Ishikawa (cell line): ENCODE data around the gene PLXDC2.

Source experiments
- CEBPB ChIP-seq: IDR thresholded peaks from 2 replicates; pipeline ENCODE4 v1.6.1; 2012
- CREB1 ChIP-seq: IDR thresholded peaks from 2 replicates; pipeline ENCODE4 v1.6.1; 2012; ENCODE audit warnings: low read depth
- EGR1 ChIP-seq: IDR thresholded peaks from 2 replicates; pipeline ENCODE4 v1.6.1; 2012
- EP300 ChIP-seq: IDR thresholded peaks from 2 replicates; pipeline ENCODE4 v1.6.1; 2012; ENCODE audit warnings: borderline replicate concordance
- FOXM1 ChIP-seq: IDR thresholded peaks from 2 replicates; pipeline ENCODE4 v1.6.1; 2012; ENCODE audit warnings: low read depth, borderline replicate concordance
- NFIC ChIP-seq: IDR thresholded peaks from 2 replicates; pipeline ENCODE4 v1.6.1; 2012
- RAD21 ChIP-seq: IDR thresholded peaks from 2 replicates; pipeline ENCODE4 v1.6.1; 2012; ENCODE audit warnings: low read depth
- TAF1 ChIP-seq: IDR thresholded peaks from 2 replicates; pipeline ENCODE4 v1.6.1; 2012; ENCODE audit warnings: low read depth, mild to moderate bottlenecking
- TCF12 ChIP-seq: IDR thresholded peaks from 2 replicates; pipeline ENCODE4 v1.6.1; 2012; ENCODE audit warnings: low read depth
- TEAD4 ChIP-seq: IDR thresholded peaks from 2 replicates; pipeline ENCODE4 v1.6.1; 2012
- USF1 ChIP-seq: IDR thresholded peaks from 2 replicates; pipeline ENCODE4 v1.6.1; 2012
- YY1 ChIP-seq: IDR thresholded peaks from 2 replicates; pipeline ENCODE4 v1.6.1; 2012; ENCODE audit warnings: low read depth
- ZBTB7A ChIP-seq: IDR thresholded peaks from 2 replicates; pipeline ENCODE4 v1.6.1; 2012; ENCODE audit warnings: low read depth
- TF ChIP-seq, protein P1 (sequence below): IDR thresholded peaks from 2 replicates; pipeline ENCODE4 v1.6.1; 2012; ENCODE audit warnings: low read depth, mild to moderate bottlenecking
- TF ChIP-seq, protein P2 (sequence below): IDR thresholded peaks from 2 replicates; pipeline ENCODE4 v1.6.1; 2012

PLXDC2 gene

DNA sequence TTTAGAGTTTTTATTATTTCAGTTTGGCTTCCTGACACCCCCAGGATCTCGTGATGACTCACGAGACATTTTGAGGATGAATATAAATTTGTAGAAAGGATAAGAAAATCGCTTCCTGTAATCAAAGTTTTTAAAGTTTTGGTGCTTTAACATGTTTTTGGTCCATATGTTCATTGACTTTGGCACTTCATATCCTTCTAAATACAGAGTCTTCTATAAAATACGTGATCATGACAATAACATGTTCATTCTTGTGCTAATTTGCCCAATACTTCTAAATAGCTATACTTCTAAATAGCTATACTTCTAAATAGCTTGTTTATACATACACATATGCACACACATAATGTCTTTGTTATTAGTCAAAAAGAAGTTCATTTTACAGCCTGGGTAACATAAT is 341.9 kb downstream of the PLXDC2 start:
- TF ChIP-seq EP300 (no peak), FOXM1 (no peak), ZBTB7A (no peak), USF1 (no peak), RAD21 (no peak), TCF12 (no peak)
- TF ChIP-seq, protein P1, sequence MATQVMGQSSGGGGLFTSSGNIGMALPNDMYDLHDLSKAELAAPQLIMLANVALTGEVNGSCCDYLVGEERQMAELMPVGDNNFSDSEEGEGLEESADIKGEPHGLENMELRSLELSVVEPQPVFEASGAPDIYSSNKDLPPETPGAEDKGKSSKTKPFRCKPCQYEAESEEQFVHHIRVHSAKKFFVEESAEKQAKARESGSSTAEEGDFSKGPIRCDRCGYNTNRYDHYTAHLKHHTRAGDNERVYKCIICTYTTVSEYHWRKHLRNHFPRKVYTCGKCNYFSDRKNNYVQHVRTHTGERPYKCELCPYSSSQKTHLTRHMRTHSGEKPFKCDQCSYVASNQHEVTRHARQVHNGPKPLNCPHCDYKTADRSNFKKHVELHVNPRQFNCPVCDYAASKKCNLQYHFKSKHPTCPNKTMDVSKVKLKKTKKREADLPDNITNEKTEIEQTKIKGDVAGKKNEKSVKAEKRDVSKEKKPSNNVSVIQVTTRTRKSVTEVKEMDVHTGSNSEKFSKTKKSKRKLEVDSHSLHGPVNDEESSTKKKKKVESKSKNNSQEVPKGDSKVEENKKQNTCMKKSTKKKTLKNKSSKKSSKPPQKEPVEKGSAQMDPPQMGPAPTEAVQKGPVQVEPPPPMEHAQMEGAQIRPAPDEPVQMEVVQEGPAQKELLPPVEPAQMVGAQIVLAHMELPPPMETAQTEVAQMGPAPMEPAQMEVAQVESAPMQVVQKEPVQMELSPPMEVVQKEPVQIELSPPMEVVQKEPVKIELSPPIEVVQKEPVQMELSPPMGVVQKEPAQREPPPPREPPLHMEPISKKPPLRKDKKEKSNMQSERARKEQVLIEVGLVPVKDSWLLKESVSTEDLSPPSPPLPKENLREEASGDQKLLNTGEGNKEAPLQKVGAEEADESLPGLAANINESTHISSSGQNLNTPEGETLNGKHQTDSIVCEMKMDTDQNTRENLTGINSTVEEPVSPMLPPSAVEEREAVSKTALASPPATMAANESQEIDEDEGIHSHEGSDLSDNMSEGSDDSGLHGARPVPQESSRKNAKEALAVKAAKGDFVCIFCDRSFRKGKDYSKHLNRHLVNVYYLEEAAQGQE: no peak

GRCh38 chr10:20162123-20162522 is 345.9 kb downstream of the PLXDC2 start:
- TF ChIP-seq, protein P1: no peak
- TF ChIP-seq TEAD4: no peak
- no peak for TF ChIP-seq CREB1
- no peak for TF ChIP-seq RAD21
- TF ChIP-seq FOXM1: no peak
- TF ChIP-seq USF1: no peak
- no peak for TF ChIP-seq EGR1
- TF ChIP-seq EP300: no peak
- TF ChIP-seq TCF12: no peak
- TF ChIP-seq ZBTB7A: no peak
- no peak for TF ChIP-seq YY1

DNA sequence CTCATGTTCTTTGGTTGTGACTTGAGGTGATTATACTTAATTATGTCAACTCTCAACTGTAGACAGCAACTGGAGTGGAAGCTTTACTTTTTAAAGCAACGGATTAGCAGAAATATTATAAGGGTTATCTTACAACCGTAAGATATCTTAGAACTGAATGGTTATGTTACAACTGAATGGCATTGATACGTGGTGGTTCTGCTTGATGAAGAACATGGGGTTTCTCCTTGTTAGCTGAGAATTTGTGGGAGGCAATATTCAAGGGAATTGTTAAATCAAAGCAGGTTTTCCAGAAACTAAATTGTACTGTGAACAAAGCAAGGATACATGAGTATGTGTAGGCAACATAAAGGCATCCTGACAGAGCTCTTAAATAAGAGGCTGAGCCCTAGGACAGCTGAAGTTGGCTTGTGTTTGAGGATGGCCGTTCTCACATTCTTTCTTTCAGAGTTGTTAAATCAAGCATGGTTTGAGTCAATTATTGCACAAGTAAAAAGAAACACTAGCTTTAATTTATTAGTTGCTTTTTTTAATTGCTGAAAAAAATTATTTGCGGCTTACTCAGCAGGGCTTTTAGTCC is 350.0 kb downstream of the PLXDC2 start:
- no peak for TF ChIP-seq RAD21
- no peak for TF ChIP-seq NFIC
- TF ChIP-seq EGR1: no peak
- TF ChIP-seq TAF1: no peak
- TF ChIP-seq EP300: no peak
- TF ChIP-seq USF1: no peak
- TF ChIP-seq TEAD4: no peak
- TF ChIP-seq CREB1: no peak
- no peak for TF ChIP-seq FOXM1
- TF ChIP-seq CEBPB: no peak
- TF ChIP-seq, protein P1: no peak
- TF ChIP-seq, protein P2, sequence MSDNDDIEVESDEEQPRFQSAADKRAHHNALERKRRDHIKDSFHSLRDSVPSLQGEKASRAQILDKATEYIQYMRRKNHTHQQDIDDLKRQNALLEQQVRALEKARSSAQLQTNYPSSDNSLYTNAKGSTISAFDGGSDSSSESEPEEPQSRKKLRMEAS: no peak
- no peak for TF ChIP-seq ZBTB7A
- no peak for TF ChIP-seq YY1
- TF ChIP-seq TCF12: no peak

- no peak for TF ChIP-seq TCF12
- TF ChIP-seq ZBTB7A: no peak
- no peak for TF ChIP-seq NFIC
- TF ChIP-seq, protein P1: no peak
- no peak for TF ChIP-seq YY1
- no peak for TF ChIP-seq CREB1
- no peak for TF ChIP-seq FOXM1
- no peak for TF ChIP-seq TAF1
- TF ChIP-seq CEBPB: no peak
- no peak for TF ChIP-seq TEAD4
- TF ChIP-seq EP300: no peak
- TF ChIP-seq, protein P2: no peak
- no peak for TF ChIP-seq RAD21
- no peak for TF ChIP-seq EGR1
- no peak for TF ChIP-seq USF1
Measured at GRCh38 chr10:20170661-20171060, 354.4 kb downstream of the PLXDC2 start.
